Endothelial cell of umbilical vein (primary cell): ENCODE results near the gene VSTM4.

Experiments
- CTCF ChIP-seq, 2 donors: IDR thresholded peaks; 1 replicate in 1 of 2; 2 replicates in 1 of 2; pipeline ENCODE4 v1.5.1; 2011; ENCODE audit warnings: low read length in 2 of 2, mild to moderate bottlenecking in 2 of 2, moderate library complexity in 2 of 2, control low read depth in 1 of 2, inconsistent platforms in 1 of 2, low read depth in 1 of 2; ENCODE audit not compliant: insufficient read depth in 1 of 2; ENCODE audit errors: extremely low read depth in 1 of 2
- POLR2A ChIP-seq: IDR thresholded peaks from 2 replicates; pipeline ENCODE4 v1.6.1; 2012; ENCODE audit warnings: low read depth, mild to moderate bottlenecking, control low read depth, low read length
- POLR2AphosphoS5 ChIP-seq: IDR thresholded peaks from 2 replicates; pipeline ENCODE4 v1.6.1; 2012; ENCODE audit warnings: low read depth, mild to moderate bottlenecking, control low read depth, low read length, moderate library complexity; ENCODE audit not compliant: insufficient read depth

- TF ChIP-seq CTCF (IDR thresholded peaks at IDR 0.05; ENCODE audit: extremely low read depth in 1 of 2, insufficient read depth in 1 of 2, low read depth in 1 of 2, low read length in 2 of 2), result no peak
- TF ChIP-seq POLR2A, result no peak
- TF ChIP-seq POLR2AphosphoS5, result no peak
Measured at GRCh38 chr10:49083261-49083660, 32.1 kb downstream of the VSTM4 start.
